ENCODE measurements around the gene ELOVL5. TPM values are rescaled to one million over a fixed set of nuclear protein-coding genes. Genes with fewer than 3 reads are reported as not detected.
"Not testable (repeated sequence)": the region's sequence is repeated elsewhere in the genome, so short reads cannot be mapped to it uniquely, and the experiment has no call there.

ELOVL5 gene
- polyA plus RNA-seq, 1 donor from 2014 or later, result 31.2 TPM

GRCh38 chr6:53317861-53318260 is 30.9 kb downstream of the ELOVL5 start:
- Histone ChIP-seq H3K4me3 (ENCODE audit: low read length) (no peak overlapping the region), H3K27ac (ENCODE audit: low read length) (no peak overlapping the region), H2AFZ (ENCODE audit: low read depth, low read length) (no peak overlapping the region), H3F3A (ENCODE audit: insufficient read depth, low read length, poor library complexity, severe bottlenecking) (no peaks in the 10 kb centered on the region), H3K27me3 (ENCODE audit: insufficient read depth, low read depth, low read length) (no peaks in the 10 kb centered on the region), H3K36me3 (ENCODE audit: insufficient read depth, low read length) (no peaks in the 10 kb centered on the region), H3K79me2 (replicated peaks; ENCODE audit: insufficient read depth, low read length) (peaks cover 41% of the 10 kb centered on the region), H3K4me2 (ENCODE audit: low read length) (no peak overlapping the region), H3K9ac (ENCODE audit: low read length) (no peak overlapping the region), H3K9me2 (ENCODE audit: insufficient read depth, low read length) (no peaks in the 10 kb centered on the region), H3K9me3 (ENCODE audit: low read length) (no peaks in the 10 kb centered on the region), H4K20me1 (ENCODE audit: insufficient read depth) (no peaks in the 10 kb centered on the region)
- TF ChIP-seq MXI1 (conservative IDR thresholded peaks at IDR 0.05; ENCODE audit: poor library complexity, severe bottlenecking) (no peak), EZH2 (IDR thresholded peaks at IDR 0.05; ENCODE audit: borderline replicate concordance, insufficient read depth, low read length, poor library complexity, severe bottlenecking) (no peak), POLR2AphosphoS5 (IDR thresholded peaks at IDR 0.05) (no peak), TAF1 (IDR thresholded peaks at IDR 0.05; ENCODE audit: low read depth) (no peak), REST (IDR thresholded peaks at IDR 0.05; ENCODE audit: borderline replicate concordance) (no peak), CTCF (IDR thresholded peaks at IDR 0.05; ENCODE audit: poor library complexity, severe bottlenecking) (no peak), SMC3 (conservative IDR thresholded peaks at IDR 0.05; ENCODE audit: poor library complexity) (no peak), EP300 (conservative IDR thresholded peaks at IDR 0.05; ENCODE audit: poor library complexity, severe bottlenecking) (no peak), RAD21 (conservative IDR thresholded peaks at IDR 0.05) (no peak)

DNA sequence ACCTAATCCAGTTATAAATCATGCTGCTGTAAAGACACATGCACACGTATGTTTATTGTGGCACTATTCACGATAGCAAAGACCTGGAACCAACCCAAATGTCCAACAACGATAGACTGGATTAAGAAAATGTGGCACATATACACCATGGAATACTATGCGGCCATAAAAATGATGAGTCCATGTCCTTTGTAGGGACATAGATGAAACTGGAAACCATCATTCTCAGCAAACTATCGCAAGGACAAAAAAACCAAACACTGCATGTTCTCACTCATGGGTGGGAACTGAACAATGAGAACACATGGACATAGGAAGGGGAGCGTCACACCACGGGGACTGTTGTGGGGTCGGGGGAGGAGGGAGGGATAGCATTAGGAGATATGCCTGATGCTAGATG is 31.5 kb downstream of the ELOVL5 start:
- not testable (repeated sequence) for H3F3A ChIP-seq (ENCODE audit: insufficient read depth, low read length, poor library complexity, severe bottlenecking); H3K9me3 ChIP-seq (ENCODE audit: low read length); H3K36me3 ChIP-seq (ENCODE audit: insufficient read depth, low read length); H3K27ac ChIP-seq (ENCODE audit: low read length); H3K9me2 ChIP-seq (ENCODE audit: insufficient read depth, low read length); H3K4me3 ChIP-seq (ENCODE audit: low read length); H3K4me2 ChIP-seq (ENCODE audit: low read length); H3K27me3 ChIP-seq (ENCODE audit: insufficient read depth, low read depth, low read length); H2AFZ ChIP-seq (ENCODE audit: low read depth, low read length); H3K9ac ChIP-seq (ENCODE audit: low read length); H4K20me1 ChIP-seq (ENCODE audit: insufficient read depth)
- peaks cover 45% of the 10 kb centered on the region for H3K79me2 ChIP-seq (replicated peaks; ENCODE audit: insufficient read depth, low read length)

GRCh38 chr6:53316142-53316541 is 32.6 kb downstream of the ELOVL5 start:
- Histone ChIP-seq H3F3A (ENCODE audit: insufficient read depth, low read length, poor library complexity, severe bottlenecking) (no peaks in the 10 kb centered on the region), H3K27ac (ENCODE audit: low read length) (no peak overlapping the region), H3K4me2 (ENCODE audit: low read length) (no peak overlapping the region), H4K20me1 (ENCODE audit: insufficient read depth) (no peaks in the 10 kb centered on the region), H3K36me3 (ENCODE audit: insufficient read depth, low read length) (no peaks in the 10 kb centered on the region), H3K9me2 (ENCODE audit: insufficient read depth, low read length) (no peaks in the 10 kb centered on the region), H3K4me3 (ENCODE audit: low read length) (no peak overlapping the region), H2AFZ (ENCODE audit: low read depth, low read length) (no peak overlapping the region), H3K27me3 (ENCODE audit: insufficient read depth, low read depth, low read length) (no peaks in the 10 kb centered on the region), H3K9me3 (ENCODE audit: low read length) (no peaks in the 10 kb centered on the region), H3K9ac (ENCODE audit: low read length) (no peak overlapping the region), H3K79me2 (replicated peaks; ENCODE audit: insufficient read depth, low read length) (peaks cover 57% of the 10 kb centered on the region)
- TF ChIP-seq CTCF (IDR thresholded peaks at IDR 0.05; ENCODE audit: poor library complexity, severe bottlenecking) (no peak), REST (IDR thresholded peaks at IDR 0.05; ENCODE audit: borderline replicate concordance) (no peak), RAD21 (conservative IDR thresholded peaks at IDR 0.05) (no peak), TAF1 (IDR thresholded peaks at IDR 0.05; ENCODE audit: low read depth) (no peak), POLR2AphosphoS5 (IDR thresholded peaks at IDR 0.05) (no peak)

Data from neural cell (in vitro differentiated cells).